ENCODE results near the gene TRPV2.

DNA sequence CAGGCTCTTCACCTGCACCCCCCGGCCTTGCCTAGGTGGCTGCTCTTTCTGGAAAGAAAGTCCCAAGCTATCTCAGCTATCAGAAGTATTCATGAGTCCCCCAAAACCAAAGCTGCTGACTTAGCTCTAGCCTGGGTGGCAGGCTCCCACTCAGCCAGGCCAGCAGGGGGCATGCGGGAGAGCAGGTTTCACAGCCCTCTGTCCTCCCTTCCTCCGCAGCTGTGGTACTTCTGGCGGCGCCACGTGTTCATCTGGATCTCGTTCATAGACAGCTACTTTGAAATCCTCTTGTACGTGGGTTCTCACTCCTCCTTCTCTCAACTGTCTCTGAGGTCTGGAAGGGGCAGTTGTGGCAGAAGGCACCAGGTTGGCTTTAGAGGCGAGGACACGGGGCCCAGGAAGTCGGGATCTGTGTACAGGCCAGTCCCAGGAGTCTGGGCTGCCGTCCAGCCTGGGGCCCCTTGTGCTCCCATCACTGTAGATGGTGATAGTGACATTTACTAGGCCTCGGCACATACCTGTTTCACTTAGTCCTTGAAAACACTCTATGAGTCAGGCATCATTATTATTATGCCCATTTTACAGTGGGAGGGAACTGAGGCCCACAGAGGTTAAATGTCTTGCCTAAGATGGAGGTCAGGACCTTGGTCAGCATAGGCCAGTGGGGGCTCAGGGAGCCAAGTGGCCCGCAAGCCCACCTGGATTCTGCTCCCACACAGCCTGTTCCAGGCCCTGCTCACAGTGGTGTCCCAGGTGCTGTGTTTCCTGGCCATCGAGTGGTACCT lies 12.9 kb downstream of the TRPV2 start:
- TF ChIP-seq, protein P1, sequence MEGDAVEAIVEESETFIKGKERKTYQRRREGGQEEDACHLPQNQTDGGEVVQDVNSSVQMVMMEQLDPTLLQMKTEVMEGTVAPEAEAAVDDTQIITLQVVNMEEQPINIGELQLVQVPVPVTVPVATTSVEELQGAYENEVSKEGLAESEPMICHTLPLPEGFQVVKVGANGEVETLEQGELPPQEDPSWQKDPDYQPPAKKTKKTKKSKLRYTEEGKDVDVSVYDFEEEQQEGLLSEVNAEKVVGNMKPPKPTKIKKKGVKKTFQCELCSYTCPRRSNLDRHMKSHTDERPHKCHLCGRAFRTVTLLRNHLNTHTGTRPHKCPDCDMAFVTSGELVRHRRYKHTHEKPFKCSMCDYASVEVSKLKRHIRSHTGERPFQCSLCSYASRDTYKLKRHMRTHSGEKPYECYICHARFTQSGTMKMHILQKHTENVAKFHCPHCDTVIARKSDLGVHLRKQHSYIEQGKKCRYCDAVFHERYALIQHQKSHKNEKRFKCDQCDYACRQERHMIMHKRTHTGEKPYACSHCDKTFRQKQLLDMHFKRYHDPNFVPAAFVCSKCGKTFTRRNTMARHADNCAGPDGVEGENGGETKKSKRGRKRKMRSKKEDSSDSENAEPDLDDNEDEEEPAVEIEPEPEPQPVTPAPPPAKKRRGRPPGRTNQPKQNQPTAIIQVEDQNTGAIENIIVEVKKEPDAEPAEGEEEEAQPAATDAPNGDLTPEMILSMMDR (IDR thresholded peaks at IDR 0.05; ENCODE audit: low read depth, low read length) = peak; percentile 95
- TF ChIP-seq POLR2A (IDR thresholded peaks at IDR 0.05; ENCODE audit: extremely low read depth, insufficient read length) = no peak
- TF ChIP-seq MYC (IDR thresholded peaks at IDR 0.05; ENCODE audit: low read depth, low read length) = peak; percentile 88

All from NB4 (cell line).